Gastrocnemius medialis (tissue), 4 donors: ENCODE data around the gene TOP2B.

Experiments
- CTCF ChIP-seq, 5 experiments: fragments of 450-650 bp in 3 of 5; fragments of 200-600 bp in 2 of 5; sonication (generic) in 2 of 5; IDR thresholded peaks in 4 of 5; conservative IDR thresholded peaks in 1 of 5; 1 replicate in 4 of 5; 2 replicates in 1 of 5; pipeline ENCODE4 v1.5.1; 2016 to 2019; ENCODE audit warnings: antibody characterized with exemption in 5 of 5, mild to moderate bottlenecking in 3 of 5, moderate library complexity in 3 of 5
- POLR2A ChIP-seq, 2 donors: fragments of 450-650 bp; IDR thresholded peaks; one replicate each; pipeline ENCODE4 v1.6.1; 2017; ENCODE audit warnings: antibody characterized with exemption in 2 of 2, mild to moderate bottlenecking in 2 of 2, moderate library complexity in 2 of 2

- TF ChIP-seq CTCF (IDR thresholded peaks at IDR 0.05 in 4 of 5, conservative IDR thresholded peaks at IDR 0.05 in 1 of 5) (peak; percentile 66 to 91 (median 85)), POLR2A (IDR thresholded peaks at IDR 0.05) (no peak)
These were observed 16.6 kb downstream of the TOP2B start for GRCh38 chr3:25648107-25648535.
